Measurements from ENCODE around the gene MAP6.

GRCh38 chr11:75541193-75542087, 127.4 kb downstream of the MAP6 start:
- TF ChIP-seq POLR2A (IDR thresholded peaks at IDR 0.05; ENCODE audit: low read depth, low read length) (no peak), POLR2AphosphoS5 (IDR thresholded peaks at IDR 0.05; ENCODE audit: low read depth, low read length) (no peak), TAF1 (IDR thresholded peaks at IDR 0.05; ENCODE audit: low read depth, low read length) (no peak), POU2F2 (IDR thresholded peaks at IDR 0.05; ENCODE audit: low read depth, low read length) (no peak)

Measured in GM12891 (cell line).